Mucosa of gallbladder (tissue), 1 donor: Measurements from ENCODE around the gene ZNF648. TPM values are rescaled to one million over a fixed set of nuclear protein-coding genes. Genes with fewer than 3 reads are reported as not detected.
"Not testable (repeated sequence)": the region's sequence is repeated elsewhere in the genome, so short reads cannot be mapped to it uniquely, and the experiment has no call there.

Experiments
- DNase-seq: peaks from one replicate; pipeline ENCODE4 v3.0.0-alpha.2; 2020; ENCODE audit warnings: low spot score
- total RNA-seq: library from RNA; stranded (reverse); gene quantifications from one replicate; pipeline ENCODE4 v1.2.1, GENCODE V29; 2021
- donor health status: DM: no; HTN: no; CAD: no.

Gene ZNF648
- total RNA-seq, 1 donor from 2014 or later = not detected

DNA sequence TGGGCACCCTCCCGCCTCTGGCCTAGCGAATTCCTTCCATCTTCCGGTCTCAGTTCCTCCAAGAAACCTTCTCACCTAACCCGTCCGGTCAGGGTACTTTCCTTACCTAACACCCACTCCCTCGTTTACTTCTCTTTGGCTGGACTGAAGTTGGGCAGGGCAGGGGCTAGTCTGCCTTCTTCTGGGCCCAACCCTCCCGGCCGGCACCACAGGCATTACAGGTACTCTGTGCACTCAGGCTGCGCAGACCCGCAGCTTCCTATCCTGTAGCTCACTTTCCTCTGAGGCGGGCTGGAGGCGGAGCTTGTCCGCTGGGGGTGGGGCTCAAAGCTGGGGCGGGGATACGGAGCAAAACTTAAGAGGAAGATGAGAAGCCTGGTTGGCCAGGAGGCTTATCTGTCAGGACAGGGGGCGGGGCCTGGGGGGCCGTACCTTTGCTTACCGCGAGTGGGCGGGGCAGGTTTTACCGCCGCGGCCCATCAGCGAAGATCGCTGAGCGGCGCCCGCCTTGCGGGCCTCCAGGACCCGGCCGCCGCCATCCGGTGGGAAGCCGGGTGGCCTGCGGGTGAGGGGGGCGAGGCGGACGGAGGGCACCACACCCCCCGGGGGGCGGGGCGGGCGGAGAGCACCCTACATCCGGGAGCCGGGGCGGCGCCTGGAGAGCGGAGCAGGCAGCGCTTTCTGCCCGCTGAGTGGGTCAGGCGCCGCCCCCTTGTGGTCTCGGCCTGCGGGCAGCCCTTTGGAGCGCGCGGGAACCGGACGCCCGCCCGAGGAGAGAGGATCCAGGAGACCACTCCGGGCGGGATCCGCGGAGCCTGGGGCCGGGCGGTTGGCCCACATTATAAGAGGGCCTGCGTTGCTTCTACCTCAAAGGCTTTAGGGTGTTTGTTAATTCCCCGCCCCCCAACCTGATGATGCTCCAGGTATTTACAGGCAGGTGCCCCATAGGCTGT, 31.9 kb downstream of the ZNF648 start:
- peak; percentile 99 for DNase-seq

DNA sequence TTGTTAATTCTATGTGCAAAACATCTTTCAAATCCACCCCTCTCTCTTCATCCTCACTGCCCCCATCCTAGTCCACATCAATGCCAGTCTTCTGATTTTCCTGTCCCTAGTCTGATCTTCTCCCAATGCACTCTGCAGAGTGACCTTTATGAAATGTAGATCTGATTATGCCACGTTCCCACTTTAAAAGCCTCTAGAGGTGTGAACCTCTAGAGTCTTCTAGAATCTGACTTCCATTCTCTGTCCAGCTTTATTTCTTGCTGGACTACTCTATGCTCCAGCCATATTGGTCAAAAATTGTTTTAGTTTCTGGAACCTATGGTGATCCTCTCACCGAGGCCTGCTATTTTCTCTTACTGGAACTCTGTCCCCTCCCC, 32.5 kb downstream of the ZNF648 start:
- no peak for DNase-seq

DNA sequence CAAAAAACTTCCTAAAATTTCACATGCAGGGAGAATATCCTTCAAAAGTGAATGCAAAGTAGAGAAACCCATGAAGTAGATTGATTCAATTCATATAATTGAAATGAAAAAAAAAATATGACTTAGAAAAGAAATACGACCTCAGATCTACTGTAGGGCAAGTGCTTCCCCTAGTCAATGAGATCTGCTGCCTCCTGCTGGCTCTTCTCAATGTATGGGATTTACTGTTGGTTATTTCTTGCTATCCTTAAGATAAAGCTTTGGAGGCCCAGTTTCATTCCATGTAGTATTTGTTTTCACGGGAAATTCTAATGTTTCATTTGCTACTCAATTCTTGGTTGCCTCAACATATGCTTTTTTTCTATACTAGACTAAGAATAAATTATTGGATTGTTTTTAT, 46.2 kb downstream of the ZNF648 start:
- DNase-seq = no peak

DNA sequence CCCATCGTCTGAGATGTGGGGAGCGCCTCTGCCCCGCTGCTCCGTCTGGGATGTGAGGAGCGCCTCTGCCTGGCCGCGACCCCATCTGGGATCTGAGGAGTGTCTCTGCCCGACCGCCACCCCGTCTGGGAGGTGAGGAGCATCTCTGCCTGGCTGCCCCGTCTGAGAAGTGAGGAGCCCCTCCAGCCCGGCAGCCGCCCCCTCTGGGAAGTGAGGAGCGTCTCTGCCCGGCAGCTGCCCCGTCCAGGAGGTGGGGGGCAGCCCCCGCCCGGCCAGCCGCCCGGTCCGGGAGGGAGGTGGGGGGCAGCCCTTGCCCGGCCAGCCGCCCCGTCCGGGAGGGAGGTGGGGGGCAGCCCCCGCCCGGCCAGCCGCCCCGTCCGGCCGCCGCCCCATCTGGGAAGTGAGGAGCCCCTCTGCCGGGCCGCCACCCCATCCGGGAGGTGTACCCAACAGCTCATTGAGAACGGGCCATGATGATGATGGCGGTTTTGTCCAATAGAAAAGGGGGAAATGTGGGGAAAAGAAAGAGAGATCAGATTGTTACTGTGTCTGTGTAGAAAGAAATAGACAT, 50.6 kb downstream of the ZNF648 start:
- not testable (repeated sequence) for DNase-seq

DNA sequence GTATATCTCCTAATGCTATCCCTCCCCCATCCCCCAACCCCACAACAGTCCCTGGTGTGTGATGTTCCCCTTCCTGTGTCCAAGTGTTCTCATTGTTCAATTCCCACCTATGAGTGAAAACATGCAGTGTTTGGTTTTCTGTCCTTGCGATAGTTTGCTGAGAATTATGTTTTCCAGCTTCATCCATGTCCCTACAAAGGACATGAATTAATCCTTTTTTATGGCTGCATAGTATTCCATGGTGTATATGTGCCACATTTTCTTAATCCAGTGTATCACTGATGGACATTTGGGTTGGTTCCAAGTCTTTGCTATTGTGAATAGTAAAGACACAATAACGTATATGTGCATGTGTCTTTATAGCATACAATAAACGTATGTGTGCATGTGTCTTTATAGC, 56.1 kb downstream of the ZNF648 start:
- not testable (repeated sequence) for DNase-seq

DNA sequence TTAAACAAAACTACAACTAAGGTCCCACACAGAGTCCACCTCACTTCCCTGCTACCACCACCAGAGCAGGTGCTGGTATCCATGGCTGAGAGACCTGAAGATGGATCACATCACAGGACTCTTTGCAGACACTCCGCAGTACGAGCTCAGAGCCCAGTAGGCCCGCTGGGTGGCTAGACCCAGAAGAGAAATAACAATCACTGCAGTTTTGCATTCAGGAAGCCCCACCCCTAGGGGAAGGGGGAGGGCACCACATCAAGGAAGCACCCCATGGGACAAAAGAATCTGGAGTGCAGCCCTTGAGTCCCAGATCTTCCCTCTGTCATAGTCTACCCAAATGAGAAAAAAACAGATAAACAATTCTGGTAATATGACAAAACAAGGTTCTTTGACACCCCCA, 56.9 kb downstream of the ZNF648 start:
- DNase-seq = no peak
